GM12878 (cell line): ENCODE measurements around the gene TERB1. TPM values are rescaled to one million over a fixed set of nuclear protein-coding genes. Genes with fewer than 3 reads are reported as not detected.

Experiments
- ATAC-seq: fragments of 200-7000 bp; cut with Tn5 transposase; 3 replicates; pipeline ENCODE4 v1.9.1; 2020; ENCODE audit warnings: mild to moderate bottlenecking, moderate library complexity
- BruUV-seq: library from RNA; stranded (reverse); fragments of 400-500 nt; replicated peaks from 2 replicates; lab custom pipeline; 2021; lab: Mats Ljungman, UMichigan
- CTCF ChIA-PET: fragments of 300-600 bp; sonication (Branson Sonifier 250); formaldehyde crosslinking; extraction: SDS; loops from one replicate; lab custom pipeline; 2021; ENCODE audit warnings: inconsistent platforms; lab: Yijun Ruan, JAX
- POLR2A ChIA-PET: fragments of 350-600 bp; formaldehyde crosslinking; extraction: SDS; loops from one replicate; lab custom pipeline; 2021; ENCODE audit warnings: inconsistent platforms; lab: Charles Lee
- RAD21 ChIA-PET: fragments of 300-600 bp; sonication (Branson Sonifier 250); formaldehyde crosslinking; loops from one replicate; lab custom pipeline; 2023; ENCODE audit warnings: antibody characterized with exemption; ENCODE audit not compliant: unreplicated experiment; lab: Charles Lee
- SMC1A ChIA-PET: fragments of 300-600 bp; sonication (Branson Sonifier 250); formaldehyde crosslinking; loops from one replicate; lab custom pipeline; 2023; ENCODE audit not compliant: unreplicated experiment, uncharacterized antibody; lab: Charles Lee
- DNase-seq: peaks from one replicate; pipeline ENCODE4 v3.0.0-alpha.2; 2011; ENCODE audit warnings: low read depth, low spot score
- FAIRE-seq: peaks from 3 replicates; lab custom pipeline; 2011; peaks lifted over from hg19 to GRCh38; lab: Jason Lieb, UNC
- H2AFZ ChIP-seq: 2 replicates; pipeline ENCODE4 v1.6.0; 2011; ENCODE audit warnings: low read depth, low read length, control low read depth; ENCODE audit not compliant: control insufficient read depth
- H3K27ac ChIP-seq: 2 replicates; pipeline ENCODE4 v1.5.1; 2011; ENCODE audit warnings: control low read depth; ENCODE audit not compliant: control insufficient read depth, insufficient read depth
- H3K27me3 ChIP-seq, 2 experiments: replicated peaks in 1 of 2; 2 replicates each; pipeline versions ENCODE4 v1.6.0 to v1.6.1; 2011; ENCODE audit warnings: low read length in 1 of 2; ENCODE audit not compliant: control insufficient read depth in 2 of 2, insufficient read depth in 2 of 2
- H3K36me3 ChIP-seq, 2 experiments: 2 replicates each; pipeline ENCODE4 v1.5.1; 2011; ENCODE audit warnings: low read length in 1 of 2; ENCODE audit not compliant: control insufficient read depth in 2 of 2, insufficient read depth in 2 of 2
- H3K4me1 ChIP-seq: 2 replicates; pipeline ENCODE4 v1.6.1; 2011; ENCODE audit warnings: mild to moderate bottlenecking, low read length, moderate library complexity, mixed read lengths; ENCODE audit not compliant: control insufficient read depth, insufficient read depth
- H3K4me2 ChIP-seq: 2 replicates; pipeline ENCODE4 v1.6.0; 2011; ENCODE audit warnings: control low read depth; ENCODE audit not compliant: control insufficient read depth, insufficient read depth
- H3K4me3 ChIP-seq: fragments of 200-600 bp; sonication (generic); 2 replicates; pipeline ENCODE4 v1.5.1; 2016
- H3K79me2 ChIP-seq: 2 replicates; pipeline ENCODE4 v1.6.0; 2011; ENCODE audit warnings: low read length; ENCODE audit not compliant: control insufficient read depth, insufficient read depth
- H3K9ac ChIP-seq: 2 replicates; pipeline ENCODE4 v1.8.0; 2011; ENCODE audit warnings: low read length, control low read depth, mixed read lengths; ENCODE audit not compliant: control insufficient read depth, insufficient read depth
- H3K9me3 ChIP-seq: replicated peaks from 3 replicates; pipeline ENCODE4 v1.5.1; 2011; ENCODE audit warnings: mild to moderate bottlenecking, low read length; ENCODE audit not compliant: control insufficient read depth, insufficient read depth
- H4K20me1 ChIP-seq: 2 replicates; pipeline ENCODE4 v1.6.0; 2011; ENCODE audit not compliant: control insufficient read depth, insufficient read depth
- CBX3 ChIP-seq: fragments of 200-600 bp; sonication (generic); IDR thresholded peaks from 2 replicates; pipeline ENCODE4 v1.6.1; 2016; ENCODE audit warnings: low read depth, borderline replicate concordance
- CEBPB ChIP-seq, 2 experiments: fragments of 150-350 bp in 1 of 2; IDR thresholded peaks; 2 replicates each; pipeline ENCODE4 v1.6.1; 2012 to 2014; ENCODE audit warnings: low read depth in 2 of 2, low read length in 2 of 2, borderline replicate concordance in 1 of 2, inconsistent platforms in 1 of 2
- CREB1 ChIP-seq: IDR thresholded peaks from 2 replicates; pipeline ENCODE4 v1.6.1; 2012; ENCODE audit warnings: low read depth, mild to moderate bottlenecking, inconsistent platforms
- NFYA ChIP-seq: IDR thresholded peaks from 2 replicates; pipeline ENCODE4 v1.6.1; 2011; ENCODE audit warnings: low read depth, mild to moderate bottlenecking, low read length, improper control_type of control experiment, borderline replicate concordance
- RUNX3 ChIP-seq: IDR thresholded peaks from 2 replicates; pipeline ENCODE4 v1.6.1; 2012; ENCODE audit warnings: low read length, inconsistent platforms
- SUZ12 ChIP-seq: fragments of 200-600 bp; sonication (generic); IDR thresholded peaks from one replicate; pipeline ENCODE4 v1.6.1; 2018; ENCODE audit warnings: antibody characterized with exemption, mild to moderate bottlenecking; ENCODE audit not compliant: unreplicated experiment
- TCF3 ChIP-seq: IDR thresholded peaks from 2 replicates; pipeline ENCODE4 v1.6.1; 2012; ENCODE audit warnings: low read depth, mild to moderate bottlenecking, low read length, borderline replicate concordance; ENCODE audit not compliant: insufficient read depth
- WGBS: methylation state at CpG from one replicate; pipeline ENCODE4 v1.1.6; 2016; ENCODE audit warnings: low lambda C conversion rate; ENCODE audit not compliant: insufficient replicate concordance, insufficient coverage; ENCODE audit errors: missing lambda C conversion rate; 5-methylcytosine and 5-hydroxymethylcytosine counted together
- in situ Hi-C: fragments of 300-500 bp; cut with MboI; formaldehyde crosslinking; loops from 9 replicates; pipeline ENCODE4 v1.14.3; 2018; ENCODE audit warnings: mixed read lengths
- intact Hi-C: fragments of 100-400 bp; cut with micrococcal nuclease; formaldehyde crosslinking; loops from one replicate; pipeline ENCODE4 v1.14.2; 2022; ENCODE audit not compliant: unreplicated experiment
- polyA plus RNA-seq, 11 experiments: library from polyadenylated mRNA; depleted of rRNA in 4 of 11; unstranded in 6 of 11; stranded (reverse) in 5 of 11; fragments of >200 nt; fragmentation: Nextera tagmentation in 4 of 11; fragmentation: Illumina TruSeq in 1 of 11; extraction: Ambion mirVana in 4 of 11; extraction: Trizol in 1 of 11; gene quantifications; 1 replicate in 1 of 11; 2 replicates in 10 of 11; pipeline versions ENCODE4 v1.2.1 to v1.2.3, GENCODE V29; 2011 to 2016; ENCODE audit warnings: inconsistent platforms in 2 of 11, missing spikeins in 2 of 11, low read depth in 1 of 11
- total RNA-seq, 4 experiments: library from RNA; depleted of rRNA in 3 of 4; stranded (reverse); fragments of >200 nt in 3 of 4; fragmentation: Illumina TruSeq in 1 of 4; extraction: Trizol in 1 of 4; gene quantifications; 2 replicates each; pipeline versions ENCODE4 v1.2.1 to v1.2.3, GENCODE V29; 2013 to 2021
- TF ChIP-seq, protein P1 (sequence below): fragments of 450-650 bp; conservative IDR thresholded peaks from 2 replicates; pipeline ENCODE4 v1.6.1; 2017; ENCODE audit warnings: mild to moderate bottlenecking, moderate library complexity
- TF ChIP-seq, protein P2 (sequence below): fragments of 450-650 bp; formaldehyde crosslinking; IDR thresholded peaks from 2 replicates; pipeline ENCODE4 v1.4.0; 2022; ENCODE audit warnings: mild to moderate bottlenecking, moderate library complexity

Gene TERB1
- total and polyA plus RNA-seq, 10 of the 15 experiments (the other 5 are each of a cell fraction or from before 2014, with no cell fraction given): 0.03 to 0.10 (median 0.06) TPM; not detected in 7

DNA sequence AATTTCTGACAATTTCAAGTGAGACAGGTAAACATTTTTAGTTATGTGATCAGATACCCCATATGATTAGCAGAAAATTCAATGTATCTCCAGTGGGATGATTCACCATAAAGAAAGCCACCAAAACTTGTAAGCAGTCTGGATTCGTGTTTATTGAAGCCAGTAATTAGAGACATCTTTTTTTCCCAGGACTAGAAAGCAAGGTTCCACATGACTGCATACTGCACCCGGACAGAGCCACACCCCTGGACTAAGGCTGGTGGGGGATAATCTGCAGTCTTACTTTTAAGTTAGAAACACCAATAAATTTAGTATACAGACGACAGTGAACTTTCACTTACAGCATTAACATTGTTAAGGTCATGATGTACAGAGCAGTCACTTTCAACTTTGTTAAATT lies 80.6 kb downstream of the TERB1 start:
- Histone ChIP-seq H3K27ac (no peak overlapping the region), H3K9ac (no peak overlapping the region), H3K4me2 (no peak overlapping the region), H3K4me1 (no peaks in the 10 kb centered on the region), H3K27me3 (no peaks in the 10 kb centered on the region), H4K20me1 (0 out of 2 replicates have a peak, but pooled peaks cover 2% of the 10 kb centered on the region), H3K36me3 (peaks cover 3 to 18% of the 10 kb centered on the region in 2 experiments), H3K9me3 (no peaks in the 10 kb centered on the region), H2AFZ (no peak overlapping the region), H3K4me3 (no peak overlapping the region), H3K79me2 (no peaks in the 10 kb centered on the region)
- in situ Hi-C loops (no loop called here), intact Hi-C loops (no loop called here)
- SMC1A ChIA-PET: no interaction called here
- ATAC-seq (no peak), FAIRE-seq (no peak), DNase-seq (no peak)
- CTCF ChIA-PET: interaction anchor here (2.3 kb wide), 1 partner anchor 17 kb away, joined by 6 read pairs; no protein-coding TSS in a partner anchor
- POLR2A ChIA-PET: no interaction called here
- RAD21 ChIA-PET: no interaction called here
- BruUV-seq: no TSS peak
- WGBS: 81% methylated on average over 3 of the region's 3 CpGs
- TF ChIP-seq CBX3 (no peak), SUZ12 (no peak), RUNX3 (no peak), TCF3 (no peak), NFYA (no peak), CREB1 (no peak), CEBPB (IDR thresholded peaks at IDR 0.05; ENCODE audit: borderline replicate concordance in 1 of 2, low read depth in 2 of 2, low read length in 2 of 2) (no peak)
- TF ChIP-seq, protein P1, sequence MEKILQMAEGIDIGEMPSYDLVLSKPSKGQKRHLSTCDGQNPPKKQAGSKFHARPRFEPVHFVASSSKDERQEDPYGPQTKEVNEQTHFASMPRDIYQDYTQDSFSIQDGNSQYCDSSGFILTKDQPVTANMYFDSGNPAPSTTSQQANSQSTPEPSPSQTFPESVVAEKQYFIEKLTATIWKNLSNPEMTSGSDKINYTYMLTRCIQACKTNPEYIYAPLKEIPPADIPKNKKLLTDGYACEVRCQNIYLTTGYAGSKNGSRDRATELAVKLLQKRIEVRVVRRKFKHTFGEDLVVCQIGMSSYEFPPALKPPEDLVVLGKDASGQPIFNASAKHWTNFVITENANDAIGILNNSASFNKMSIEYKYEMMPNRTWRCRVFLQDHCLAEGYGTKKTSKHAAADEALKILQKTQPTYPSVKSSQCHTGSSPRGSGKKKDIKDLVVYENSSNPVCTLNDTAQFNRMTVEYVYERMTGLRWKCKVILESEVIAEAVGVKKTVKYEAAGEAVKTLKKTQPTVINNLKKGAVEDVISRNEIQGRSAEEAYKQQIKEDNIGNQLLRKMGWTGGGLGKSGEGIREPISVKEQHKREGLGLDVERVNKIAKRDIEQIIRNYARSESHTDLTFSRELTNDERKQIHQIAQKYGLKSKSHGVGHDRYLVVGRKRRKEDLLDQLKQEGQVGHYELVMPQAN: no peak
- TF ChIP-seq, protein P2, sequence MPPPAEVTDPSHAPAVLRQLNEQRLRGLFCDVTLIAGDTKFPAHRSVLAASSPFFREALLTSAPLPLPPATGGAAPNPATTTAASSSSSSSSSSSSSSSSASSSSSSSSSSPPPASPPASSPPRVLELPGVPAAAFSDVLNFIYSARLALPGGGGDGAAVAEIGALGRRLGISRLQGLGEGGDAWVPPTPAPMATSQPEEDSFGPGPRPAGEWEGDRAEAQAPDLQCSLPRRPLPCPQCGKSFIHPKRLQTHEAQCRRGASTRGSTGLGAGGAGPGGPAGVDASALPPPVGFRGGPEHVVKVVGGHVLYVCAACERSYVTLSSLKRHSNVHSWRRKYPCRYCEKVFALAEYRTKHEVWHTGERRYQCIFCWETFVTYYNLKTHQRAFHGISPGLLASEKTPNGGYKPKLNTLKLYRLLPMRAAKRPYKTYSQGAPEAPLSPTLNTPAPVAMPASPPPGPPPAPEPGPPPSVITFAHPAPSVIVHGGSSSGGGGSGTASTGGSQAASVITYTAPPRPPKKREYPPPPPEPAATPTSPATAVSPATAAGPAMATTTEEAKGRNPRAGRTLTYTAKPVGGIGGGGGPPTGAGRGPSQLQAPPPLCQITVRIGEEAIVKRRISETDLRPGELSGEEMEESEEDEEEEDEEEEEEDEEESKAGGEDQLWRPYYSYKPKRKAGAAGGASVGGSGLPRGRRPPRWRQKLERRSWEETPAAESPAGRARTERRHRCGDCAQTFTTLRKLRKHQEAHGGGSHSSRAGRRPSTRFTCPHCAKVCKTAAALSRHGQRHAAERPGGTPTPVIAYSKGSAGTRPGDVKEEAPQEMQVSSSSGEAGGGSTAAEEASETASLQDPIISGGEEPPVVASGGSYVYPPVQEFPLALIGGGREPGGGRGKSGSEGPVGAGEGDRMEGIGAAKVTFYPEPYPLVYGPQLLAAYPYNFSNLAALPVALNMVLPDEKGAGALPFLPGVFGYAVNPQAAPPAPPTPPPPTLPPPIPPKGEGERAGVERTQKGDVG (CRISPR knock-in tag): no peak
- TF ChIP-seq, all 136 proteins: peak for 0
